Epithelial cell of prostate (primary cell): Measurements from ENCODE around the gene MICALL2.

Source experiments
- DNase-seq: peaks from one replicate; pipeline ENCODE4 v3.0.0-alpha.2; 2011; ENCODE audit warnings: low read depth, low spot score
- H3K27ac ChIP-seq: fragments of 450-650 bp; 2 replicates; pipeline ENCODE4 v1.5.1; 2017; ENCODE audit warnings: mild to moderate bottlenecking

MICALL2 gene

DNA sequence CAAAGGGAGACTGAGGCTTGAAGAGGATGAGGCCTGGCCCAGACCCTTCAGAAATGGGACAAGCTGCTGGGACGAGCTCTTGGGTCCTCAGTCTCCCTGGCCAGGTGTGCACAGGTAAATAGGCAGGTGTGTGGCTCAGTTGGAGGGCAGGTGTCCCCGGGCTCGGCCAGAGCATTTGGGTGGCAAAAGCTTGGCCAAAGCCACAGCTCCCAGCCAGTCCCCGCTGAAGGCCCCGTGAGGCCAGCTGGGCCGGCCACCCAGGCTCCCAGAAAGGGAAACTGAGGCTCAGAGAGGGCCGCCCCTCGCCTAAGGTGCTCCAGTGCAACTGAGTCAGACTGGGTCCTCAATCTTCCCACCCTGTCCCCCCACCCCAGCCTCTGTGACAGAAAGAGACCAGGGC is 37.3 kb downstream of the MICALL2 start:
- no peak for DNase-seq
- no peak overlapping the region for H3K27ac ChIP-seq

GRCh38 chr7:1421020-1421790 is 38.1 kb downstream of the MICALL2 start:
- no peak for DNase-seq
- no peak overlapping the region for H3K27ac ChIP-seq

GRCh38 chr7:1419688-1420087 is 39.6 kb downstream of the MICALL2 start:
- DNase-seq = no peak
- H3K27ac ChIP-seq = no peak overlapping the region

GRCh38 chr7:1419310-1419634 is 40.0 kb downstream of the MICALL2 start:
- no peak for DNase-seq
- no peak overlapping the region for H3K27ac ChIP-seq

GRCh38 chr7:1418505-1419309 is 40.6 kb downstream of the MICALL2 start:
- no peak for DNase-seq

DNA sequence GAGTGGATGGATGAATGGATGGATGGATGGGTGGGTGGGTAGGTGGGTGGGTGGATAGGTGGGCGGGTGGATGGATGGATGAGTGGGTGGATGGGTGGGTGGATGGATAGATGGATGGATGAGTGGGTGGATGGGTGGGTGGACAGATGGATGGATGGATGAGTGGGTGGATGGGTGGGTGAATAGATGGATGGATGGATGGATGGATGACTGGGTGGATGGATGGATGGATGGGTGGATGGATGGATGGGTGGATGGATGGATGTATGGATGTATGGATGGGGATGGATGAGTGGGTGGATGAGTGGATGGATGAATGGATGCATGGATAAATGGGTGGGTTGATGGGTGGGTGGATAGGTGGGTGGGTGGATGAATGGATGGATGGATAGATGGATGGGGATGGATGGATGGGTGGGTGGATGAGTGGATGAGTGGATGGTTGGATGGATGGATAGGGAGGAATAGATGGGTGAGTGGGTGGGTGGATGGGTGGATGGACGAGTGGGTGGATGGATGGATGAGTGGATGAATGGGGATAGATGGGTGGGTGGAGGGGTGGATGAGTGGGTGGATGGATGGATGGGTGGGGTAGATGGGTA is 43.8 kb downstream of the MICALL2 start:
- no peak for DNase-seq
- H3K27ac ChIP-seq = no peak overlapping the region

More at GRCh38 chr7:1418505-1419309, 40.6 kb downstream of the MICALL2 start:
- no peak overlapping the region for H3K27ac ChIP-seq

- H3K27ac ChIP-seq = no peak overlapping the region
- no peak for DNase-seq
Measured at GRCh38 chr7:1413936-1414639, 45.2 kb downstream of the MICALL2 start.

GRCh38 chr7:1412322-1413261 is 46.7 kb downstream of the MICALL2 start:
- peak; percentile 5 for DNase-seq
- no peak overlapping the region for H3K27ac ChIP-seq

DNA sequence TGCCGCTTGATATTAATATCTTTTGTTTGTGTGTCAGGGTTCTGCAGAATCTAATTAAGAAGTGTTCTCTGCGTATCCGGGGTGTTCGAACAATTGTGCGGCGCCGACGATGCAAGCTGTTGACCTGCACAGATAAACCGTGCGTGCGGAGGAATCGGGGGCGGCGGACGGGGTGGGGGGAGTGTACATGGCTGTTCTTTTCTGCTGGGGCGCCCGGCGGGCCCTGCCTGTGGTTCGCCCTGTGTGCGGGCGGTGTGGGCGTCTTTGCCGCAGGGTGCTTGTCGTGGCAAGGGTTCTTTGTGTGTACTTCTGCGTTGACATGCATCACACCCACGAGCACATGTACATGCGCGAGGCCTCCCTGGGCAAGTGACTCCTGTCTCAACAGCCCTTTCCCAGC is 47.9 kb downstream of the MICALL2 start:
- DNase-seq = no peak

GRCh38 chr7:1410992-1411391 is 48.3 kb downstream of the MICALL2 start:
- DNase-seq = no peak
- no peak overlapping the region for H3K27ac ChIP-seq

More for the DNA sequence above, 47.9 kb downstream of the MICALL2 start:
- no peak overlapping the region for H3K27ac ChIP-seq

- no peak for DNase-seq
- no peak overlapping the region for H3K27ac ChIP-seq
Measured at GRCh38 chr7:1409555-1409954, 49.7 kb downstream of the MICALL2 start.

DNA sequence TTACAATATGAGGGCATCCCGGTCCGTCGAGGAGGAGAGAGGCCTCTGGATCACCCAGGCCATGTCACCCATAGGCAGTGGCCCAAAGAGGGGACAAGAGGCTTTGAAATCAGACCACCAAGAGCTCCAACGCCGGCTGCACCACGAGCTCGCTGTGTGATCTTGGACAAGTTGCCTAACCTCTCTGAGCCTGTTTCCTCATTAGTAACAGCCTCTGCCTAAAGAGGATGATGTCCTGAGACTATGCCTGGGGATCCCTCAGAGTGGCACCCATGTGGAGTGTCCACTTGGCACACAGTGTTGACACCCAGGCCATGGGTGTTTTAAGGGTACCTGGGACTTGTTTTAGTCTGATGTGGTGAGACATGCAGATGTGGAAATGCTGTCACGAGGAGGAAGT is 50.8 kb downstream of the MICALL2 start:
- no peak overlapping the region for H3K27ac ChIP-seq
- no peak for DNase-seq

- no peak for DNase-seq
- no peak overlapping the region for H3K27ac ChIP-seq
Measured at GRCh38 chr7:1407892-1408291, 51.4 kb downstream of the MICALL2 start.

DNA sequence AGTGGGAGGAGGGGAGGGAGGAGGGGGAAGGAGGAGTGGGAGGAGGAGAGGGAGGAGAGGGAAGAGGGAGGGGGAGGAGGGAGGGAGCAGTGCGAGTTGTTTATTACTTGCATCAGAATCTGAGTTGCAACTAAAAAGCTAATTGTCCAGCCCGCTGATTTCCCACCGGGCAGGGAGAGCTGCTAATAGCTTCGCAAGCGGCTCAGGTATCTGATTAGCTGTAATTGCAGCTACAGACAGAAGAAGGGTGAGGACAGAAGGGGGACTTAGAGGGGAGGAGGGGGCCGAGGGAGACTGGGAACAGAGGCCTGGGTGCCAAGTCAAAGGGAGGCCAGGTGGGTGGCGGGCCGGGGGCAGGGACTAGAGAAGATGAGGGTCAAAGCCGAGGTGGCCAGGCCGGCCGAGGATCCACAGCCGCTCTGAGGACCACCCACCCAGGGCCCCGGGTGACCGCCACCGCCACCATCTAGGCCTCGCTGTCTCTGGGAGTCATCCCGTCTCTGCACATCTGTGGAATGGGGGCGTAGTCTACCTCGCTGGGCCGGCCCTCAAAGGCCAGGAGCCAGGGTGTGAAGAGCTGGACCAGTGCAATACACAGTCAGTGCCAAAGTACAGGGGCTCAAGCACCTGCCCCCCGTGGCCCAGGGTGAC is 54.2 kb downstream of the MICALL2 start:
- H3K27ac ChIP-seq = no peak overlapping the region
- no peak for DNase-seq

DNA sequence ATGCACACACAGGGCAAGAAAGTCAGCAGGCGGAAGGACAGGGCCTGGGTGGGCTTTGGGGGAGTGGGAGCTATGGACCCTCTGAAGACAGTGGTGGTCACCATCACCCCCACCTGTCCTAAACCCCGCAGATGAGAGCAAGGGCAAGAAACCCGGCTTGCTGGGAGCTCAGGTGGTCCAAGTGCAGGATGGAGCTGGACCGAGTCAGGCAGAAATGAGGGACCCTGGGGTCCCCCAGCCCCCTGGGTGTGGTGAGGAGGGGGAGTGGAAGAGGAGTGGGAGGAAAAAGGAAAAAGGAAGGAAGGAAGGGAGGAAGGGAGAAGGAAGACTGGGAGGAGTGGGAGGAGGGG is 54.8 kb downstream of the MICALL2 start:
- no peak for DNase-seq
- no peak overlapping the region for H3K27ac ChIP-seq

DNA sequence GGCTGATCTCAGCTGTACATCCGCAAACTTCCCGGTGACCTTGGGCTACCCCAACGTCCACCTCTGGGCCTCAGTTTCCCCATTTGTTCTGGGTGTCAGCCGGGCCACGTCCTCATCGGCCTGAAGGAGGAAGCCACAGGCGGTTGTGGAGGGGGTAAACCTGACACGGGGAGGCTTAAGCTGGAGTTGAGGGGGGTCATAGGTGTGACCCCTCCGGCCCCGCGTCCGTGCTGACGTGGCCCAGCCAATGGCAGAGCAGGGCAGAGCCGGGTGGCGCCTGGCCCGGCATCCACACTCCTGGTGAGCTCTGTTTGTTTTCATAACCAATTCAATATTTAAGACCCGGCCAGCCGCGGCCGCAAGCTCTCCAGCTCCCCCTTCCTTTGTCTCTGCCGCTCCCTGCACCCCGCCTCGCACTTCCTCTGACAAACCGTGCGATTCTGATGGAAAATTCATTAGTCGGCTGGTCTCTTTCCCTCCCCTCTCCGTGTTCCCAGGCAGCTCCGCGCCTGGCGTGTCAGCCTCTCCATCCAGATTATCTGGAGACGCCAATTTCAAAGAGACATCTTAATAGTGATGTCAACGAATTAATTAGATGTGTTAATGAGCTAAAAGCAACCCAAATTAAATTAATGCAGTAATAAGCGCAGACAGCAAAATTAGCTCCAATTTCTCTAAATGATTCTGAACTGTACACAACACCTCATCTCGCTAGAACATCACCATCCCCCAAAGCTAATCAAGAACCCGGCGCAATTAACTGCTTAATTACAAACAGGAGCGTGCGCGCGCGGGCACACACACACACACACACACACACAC is 55.4 kb downstream of the MICALL2 start:
- DNase-seq = no peak
- no peak overlapping the region for H3K27ac ChIP-seq

DNA sequence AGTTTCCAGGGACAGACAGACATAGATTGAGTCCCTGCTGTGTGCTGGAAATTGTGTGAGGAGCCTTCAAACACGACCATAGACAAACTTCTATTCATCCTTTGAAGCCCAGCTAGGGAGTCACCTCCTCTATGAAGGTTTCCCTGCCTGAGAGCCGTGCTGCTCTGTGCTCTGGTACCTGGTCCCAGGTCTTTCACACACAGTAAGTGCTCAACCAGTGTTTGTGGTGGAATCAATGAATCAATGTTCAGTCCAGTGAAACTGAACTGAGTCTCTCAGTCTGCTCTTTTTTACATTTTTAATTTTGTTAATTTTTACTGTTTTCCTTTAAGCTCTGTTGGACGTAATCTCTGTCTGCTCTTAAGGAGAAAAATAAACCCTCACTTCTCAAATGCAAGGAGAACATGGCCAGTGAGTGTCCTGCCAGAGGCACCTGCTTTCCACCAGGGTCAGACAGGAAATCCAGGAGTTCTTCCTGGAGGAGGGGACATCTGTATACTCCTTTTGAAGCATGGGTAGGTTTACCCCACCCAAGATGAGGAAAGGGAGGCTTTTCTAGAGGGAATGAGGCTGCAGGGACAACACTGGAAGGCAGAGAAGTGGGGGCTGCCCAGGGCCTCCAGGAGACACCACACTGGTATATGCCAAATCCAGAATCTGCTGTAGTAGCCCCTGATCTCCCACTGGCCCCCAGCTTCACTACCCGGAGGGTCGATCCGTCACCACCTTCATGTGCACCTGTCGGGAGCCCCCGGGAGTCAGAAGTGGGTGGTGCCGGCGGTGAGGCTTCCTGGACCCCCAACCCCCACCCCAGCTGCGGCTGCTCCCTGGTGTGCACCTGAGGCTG is 56.3 kb downstream of the MICALL2 start:
- no peak overlapping the region for H3K27ac ChIP-seq
- DNase-seq = no peak
